Measurements from ENCODE around the gene MAGI2.

GRCh38 chr7:79244482-79244881 is 209.0 kb downstream of the MAGI2 start:
- TF ChIP-seq CTCF (IDR thresholded peaks at IDR 0.05) (no peak), POLR2A (IDR thresholded peaks at IDR 0.05) (no peak)

Measured in body of pancreas (tissue), 4 donors.